ENCODE data around the gene TIMM29.

Gene TIMM29

DNA sequence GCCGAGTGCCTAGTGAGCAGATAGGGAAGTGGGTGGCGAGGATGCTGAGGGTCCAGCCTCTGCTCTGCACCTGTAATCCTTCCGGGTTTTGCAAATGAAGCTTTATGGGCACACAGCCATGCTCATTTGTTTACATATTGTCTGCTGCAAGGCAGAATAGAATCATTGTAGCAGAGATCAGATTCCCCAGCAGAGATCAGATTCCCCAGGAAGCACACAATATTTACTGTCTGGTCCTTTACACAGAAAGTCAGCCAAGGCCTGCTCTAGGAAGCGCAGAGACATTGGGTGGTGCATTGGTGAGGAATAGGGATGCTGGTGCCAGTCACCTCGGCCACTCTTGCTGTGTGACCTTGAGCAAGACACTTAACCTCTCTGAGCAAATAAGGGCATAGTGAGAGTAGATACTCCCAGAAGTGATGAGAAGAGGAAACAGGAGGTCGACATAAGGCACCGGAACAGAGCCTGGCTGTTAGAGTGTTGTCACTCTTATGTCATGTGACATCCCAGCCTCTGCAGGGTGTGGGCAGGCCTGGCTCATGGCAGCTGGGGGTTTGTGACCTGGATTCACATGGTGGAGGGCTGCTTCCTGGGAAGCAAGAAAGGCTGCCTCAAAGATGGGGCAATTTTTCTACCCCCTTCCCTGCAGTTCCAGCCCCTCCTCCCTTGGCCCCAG lies 31.6 kb upstream of the TIMM29 start:
- no peak for DNase-seq (ENCODE audit: low read depth)
- TF ChIP-seq CTCF (IDR thresholded peaks at IDR 0.05; ENCODE audit: low read length, missing control alignments): no peak
- H3K4me3 ChIP-seq (replicated peaks; ENCODE audit: low read depth, low read length): no peak overlapping the region

DNA sequence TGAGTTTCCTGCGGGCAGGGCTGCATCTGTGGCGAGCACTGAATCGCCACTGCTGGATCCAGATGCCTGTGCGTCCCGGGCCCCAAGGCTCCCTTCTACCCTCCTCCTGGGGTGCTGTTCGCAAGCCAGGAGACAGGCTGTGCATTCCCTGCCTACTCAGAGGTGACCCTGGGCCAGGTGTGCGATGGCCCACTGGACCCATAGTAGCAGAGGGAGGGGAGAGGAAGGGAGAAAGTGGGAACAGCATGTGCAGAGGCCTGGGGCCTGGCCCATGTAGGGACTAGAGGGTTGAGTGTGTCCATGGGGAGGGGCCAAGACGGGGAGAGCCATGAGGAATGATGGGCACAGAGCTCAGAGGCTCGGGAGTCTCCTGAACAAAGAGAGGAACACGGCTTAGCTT lies 30.0 kb upstream of the TIMM29 start:
- TF ChIP-seq CTCF (IDR thresholded peaks at IDR 0.05; ENCODE audit: low read length, missing control alignments): no peak
- DNase-seq (ENCODE audit: low read depth): no peak
- no peak overlapping the region for H3K4me3 ChIP-seq (replicated peaks; ENCODE audit: low read depth, low read length)

DNA sequence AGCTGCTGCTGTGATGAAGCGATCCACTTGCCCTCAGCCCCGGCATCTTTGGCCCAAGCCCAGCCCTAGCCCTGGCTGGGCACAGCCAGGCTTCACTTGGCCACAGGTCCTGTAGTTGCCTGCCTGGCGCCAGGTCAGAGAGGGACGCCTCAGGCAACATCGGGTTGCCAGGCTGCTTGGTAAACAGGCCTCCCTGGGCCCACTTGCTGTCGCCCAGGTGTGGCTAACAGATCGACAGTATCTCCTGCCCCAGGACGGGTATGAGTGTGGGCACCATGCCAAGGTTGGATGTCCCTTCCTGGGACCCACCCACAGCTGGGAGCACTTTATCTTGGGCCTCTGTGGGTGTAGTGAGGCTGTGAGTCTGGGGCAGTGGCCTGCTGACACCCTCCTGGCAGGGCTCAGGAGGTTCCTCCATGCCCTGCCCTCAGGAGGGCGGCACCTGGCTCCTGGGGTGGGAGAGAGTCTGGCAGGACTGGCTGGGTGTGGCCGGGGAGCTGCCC lies 29.4 kb upstream of the TIMM29 start:
- DNase-seq (ENCODE audit: low read depth): no peak
- TF ChIP-seq CTCF (IDR thresholded peaks at IDR 0.05; ENCODE audit: low read length, missing control alignments): no peak
- H3K4me3 ChIP-seq (replicated peaks; ENCODE audit: low read depth, low read length): no peak overlapping the region

DNA sequence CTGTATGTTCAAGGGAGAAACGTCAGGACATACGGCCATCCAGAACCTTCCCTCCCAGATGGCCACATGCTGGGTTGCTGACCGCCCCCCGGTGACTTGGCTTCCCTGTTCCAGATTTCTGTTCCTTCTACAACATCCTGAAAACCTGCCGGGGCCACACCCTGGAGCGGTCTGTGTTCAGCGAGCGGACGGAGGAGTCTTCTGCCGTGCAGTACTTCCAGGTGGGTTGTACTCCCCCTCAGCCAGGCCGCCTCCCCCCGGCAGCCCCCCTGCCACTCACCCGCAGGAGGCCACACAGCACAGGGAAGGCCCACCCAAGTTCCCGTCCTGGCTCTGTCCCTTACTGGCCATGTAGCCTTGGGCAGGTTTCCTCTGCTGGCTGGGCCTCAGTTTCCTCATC lies 20.7 kb upstream of the TIMM29 start:
- TF ChIP-seq CTCF (IDR thresholded peaks at IDR 0.05; ENCODE audit: low read length, missing control alignments): no peak
- H3K4me3 ChIP-seq (replicated peaks; ENCODE audit: low read depth, low read length): no peak overlapping the region

GRCh38 chr19:10908380-10908960 lies 20.1 kb upstream of the TIMM29 start:
- DNase-seq (ENCODE audit: low read depth): no peak
- no peak overlapping the region for H3K4me3 ChIP-seq (replicated peaks; ENCODE audit: low read depth, low read length)
- TF ChIP-seq CTCF (IDR thresholded peaks at IDR 0.05; ENCODE audit: low read length, missing control alignments): no peak

More for the DNA sequence above, 20.7 kb upstream of the TIMM29 start:
- no peak for DNase-seq (ENCODE audit: low read depth)

DNA sequence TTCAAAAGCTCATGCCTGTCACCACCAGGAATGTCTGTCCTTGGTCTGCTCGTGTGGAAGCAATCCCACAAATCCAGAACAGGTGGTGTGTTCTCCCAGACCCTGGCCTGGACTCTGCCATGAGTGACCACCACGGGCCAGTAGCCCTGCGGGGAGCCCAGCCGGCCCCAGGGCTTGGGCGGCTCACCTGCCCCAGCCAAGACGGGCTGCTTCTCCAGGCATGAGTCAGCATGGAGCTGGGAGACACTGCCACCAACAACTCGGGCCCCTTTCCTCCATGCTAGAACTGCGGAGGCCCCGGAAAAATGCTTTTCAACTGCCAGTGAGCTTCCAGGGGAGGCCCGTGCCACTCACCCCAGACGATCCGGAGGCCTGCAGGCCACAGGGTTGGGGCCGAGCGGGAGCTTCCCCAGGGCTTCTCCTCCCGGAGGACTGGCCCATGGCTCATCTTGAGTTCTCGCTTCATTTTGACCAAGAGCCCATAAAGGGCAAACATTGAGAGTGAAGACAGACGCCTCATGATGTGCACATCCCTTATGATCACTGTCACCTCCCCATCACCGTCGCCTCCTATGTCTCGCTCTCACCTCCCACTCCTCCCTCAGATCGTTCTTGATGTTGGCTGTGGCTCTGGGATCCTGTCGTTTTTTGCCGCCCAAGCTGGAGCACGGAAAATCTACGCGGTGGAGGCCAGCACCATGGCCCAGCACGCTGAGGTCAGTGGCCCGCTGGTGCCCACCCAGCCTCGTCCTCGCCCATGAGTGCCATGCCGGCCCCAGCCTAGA lies 16.8 kb upstream of the TIMM29 start:
- no peak for TF ChIP-seq CTCF (IDR thresholded peaks at IDR 0.05; ENCODE audit: low read length, missing control alignments)
- DNase-seq (ENCODE audit: low read depth): no peak
- no peak overlapping the region for H3K4me3 ChIP-seq (replicated peaks; ENCODE audit: low read depth, low read length)
